ENCODE measurements around the gene LGALS14.

Gene LGALS14

DNA sequence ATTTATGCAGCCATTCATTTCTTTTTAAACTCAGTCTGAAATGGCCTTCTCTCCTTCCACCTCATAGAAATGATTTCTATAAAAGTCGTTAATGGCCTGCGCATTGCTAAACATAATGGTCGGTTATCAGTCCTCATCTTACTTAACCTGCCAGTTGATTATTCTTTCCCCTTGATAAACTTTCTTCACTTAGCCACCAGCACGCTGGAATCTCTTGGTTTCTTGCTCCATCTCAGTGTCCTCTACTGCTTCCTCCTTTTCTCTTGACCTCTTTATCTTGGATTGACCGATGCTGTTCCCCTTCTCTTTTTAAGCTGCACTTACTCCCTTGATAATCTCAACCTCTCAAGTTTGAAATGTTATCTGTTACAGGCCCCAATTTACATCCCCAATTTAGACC lies 45.7 kb downstream of the LGALS14 start:
- DNase-seq (ENCODE audit: low spot score), result no peak

DNA sequence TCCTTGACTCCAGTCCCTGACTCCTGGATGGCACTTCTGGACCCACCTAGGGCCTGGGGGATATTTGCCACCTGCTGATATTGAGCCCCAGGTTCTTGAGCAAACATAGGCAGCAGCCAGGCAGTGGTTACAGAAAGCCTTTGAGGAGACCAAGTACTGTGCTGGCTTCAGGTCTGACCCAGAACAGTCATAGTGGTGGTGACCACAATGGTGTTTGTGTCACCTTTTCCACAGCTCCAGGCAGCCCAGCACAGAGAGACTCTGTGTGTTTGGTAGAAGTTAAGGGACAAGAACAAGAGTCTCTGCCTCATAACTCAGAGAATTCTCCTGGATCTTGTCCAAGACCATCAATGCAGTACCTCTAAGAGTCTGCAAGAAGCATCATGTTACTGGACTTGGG lies 48.1 kb downstream of the LGALS14 start:
- DNase-seq (ENCODE audit: low spot score), result no peak

DNA sequence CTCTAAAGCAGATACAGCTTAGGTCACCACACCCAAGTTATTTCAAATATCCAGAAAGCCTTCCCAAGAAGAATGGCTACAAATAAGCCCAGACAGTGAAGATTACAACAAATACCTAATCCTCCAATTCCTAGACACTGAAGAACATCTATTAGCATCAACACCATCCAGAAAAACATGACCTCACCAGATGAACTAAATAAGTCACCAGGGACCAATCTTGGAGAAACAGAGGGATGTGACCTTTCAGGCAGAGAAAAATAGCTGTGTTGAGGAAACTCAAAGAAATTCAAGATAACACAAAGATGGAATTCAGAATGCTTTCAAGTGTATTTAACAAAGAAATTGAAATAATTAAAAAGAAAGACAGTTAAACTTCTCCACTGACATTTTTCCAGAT lies 48.5 kb downstream of the LGALS14 start:
- no peak for DNase-seq (ENCODE audit: low spot score)

DNA sequence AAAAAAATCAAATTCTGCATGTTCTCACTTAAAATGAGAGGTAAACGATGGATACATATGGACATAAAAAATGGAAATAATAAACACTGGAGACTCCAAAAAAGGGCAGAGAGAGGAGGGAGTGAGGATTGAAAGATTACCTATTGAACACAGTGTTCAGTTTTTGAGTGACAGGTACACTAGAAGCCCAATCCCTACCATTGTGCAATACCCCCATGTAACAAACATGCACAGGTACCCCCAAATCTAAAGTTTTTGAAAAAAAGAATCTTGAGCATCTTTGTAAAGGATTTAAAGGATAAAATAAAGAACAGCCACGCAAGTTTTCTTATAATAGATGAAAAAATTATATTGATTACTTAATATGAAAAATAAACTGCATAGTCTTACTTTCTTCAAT lies 50.3 kb downstream of the LGALS14 start:
- DNase-seq (ENCODE audit: low spot score), result no peak

DNA sequence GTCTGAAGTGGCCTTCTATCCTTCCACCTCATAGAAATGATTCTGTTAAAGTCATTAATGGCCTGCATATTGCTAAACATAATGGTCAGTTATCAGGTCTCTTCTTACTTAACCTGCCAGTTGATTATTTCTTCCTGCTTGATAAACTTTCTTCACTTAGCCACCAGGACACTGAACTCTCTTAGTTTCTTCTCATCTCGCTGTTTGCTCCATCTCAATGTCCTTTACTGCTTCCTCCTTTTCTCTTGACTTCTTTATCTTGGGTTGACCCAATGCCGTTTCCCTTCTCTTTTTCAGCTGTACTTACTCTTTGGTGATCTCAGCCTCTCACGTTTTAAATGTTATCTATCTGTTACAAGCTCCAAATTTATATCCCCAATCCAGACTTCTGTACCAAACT lies 50.7 kb downstream of the LGALS14 start:
- no peak for DNase-seq (ENCODE audit: low spot score)
